ENCODE data around the gene EZH2.

EZH2 gene

DNA sequence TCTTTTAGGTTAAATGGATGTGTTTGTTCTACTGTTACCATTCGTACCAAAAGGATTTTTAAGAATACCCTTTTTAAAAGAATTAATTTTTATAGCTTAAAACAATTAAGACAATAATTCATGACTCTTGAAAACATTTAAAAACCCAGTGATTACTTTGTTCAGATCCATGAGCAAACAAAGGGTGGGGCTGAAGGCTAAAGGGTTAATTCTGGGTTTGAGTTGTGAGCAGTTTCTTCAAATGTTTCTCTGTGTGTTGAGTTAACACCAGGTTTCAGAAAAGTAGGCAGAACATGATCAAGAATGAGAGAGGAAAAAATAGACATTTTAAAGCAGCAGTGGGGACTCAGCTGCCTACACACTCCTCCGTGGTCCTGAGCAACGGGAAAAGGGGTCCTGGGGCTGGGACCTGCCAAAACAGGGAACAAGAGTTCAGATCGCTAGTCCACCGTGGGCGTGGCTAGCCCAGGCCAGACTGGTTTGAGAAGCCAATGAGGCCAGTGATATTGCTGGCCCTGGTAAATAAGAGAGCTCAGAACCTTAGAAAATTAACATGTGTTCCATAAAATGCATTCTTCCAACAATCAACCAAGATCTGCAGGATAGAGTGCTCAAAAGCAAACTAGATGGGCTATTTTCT is 14.9 kb upstream of the EZH2 start:
- DNase-seq = no peak

DNA sequence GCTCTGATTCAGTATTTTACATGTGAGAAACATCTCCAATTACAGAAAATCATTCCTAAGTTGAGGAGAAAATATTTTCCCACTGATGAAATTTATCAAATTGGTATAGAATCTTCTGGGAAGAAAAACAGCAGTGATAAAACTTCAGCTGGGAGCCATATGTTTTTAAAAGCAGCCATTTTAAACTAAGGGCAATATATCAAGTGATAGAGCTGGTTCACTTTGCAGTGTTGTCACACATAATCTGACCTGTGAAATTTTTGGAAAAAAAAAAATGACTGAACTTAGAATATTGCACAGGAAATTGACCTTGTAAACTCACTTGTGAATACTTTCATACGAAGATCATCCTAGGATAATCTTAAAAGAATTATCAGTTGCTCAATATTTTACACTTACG is 10.5 kb upstream of the EZH2 start:
- DNase-seq = no peak

DNA sequence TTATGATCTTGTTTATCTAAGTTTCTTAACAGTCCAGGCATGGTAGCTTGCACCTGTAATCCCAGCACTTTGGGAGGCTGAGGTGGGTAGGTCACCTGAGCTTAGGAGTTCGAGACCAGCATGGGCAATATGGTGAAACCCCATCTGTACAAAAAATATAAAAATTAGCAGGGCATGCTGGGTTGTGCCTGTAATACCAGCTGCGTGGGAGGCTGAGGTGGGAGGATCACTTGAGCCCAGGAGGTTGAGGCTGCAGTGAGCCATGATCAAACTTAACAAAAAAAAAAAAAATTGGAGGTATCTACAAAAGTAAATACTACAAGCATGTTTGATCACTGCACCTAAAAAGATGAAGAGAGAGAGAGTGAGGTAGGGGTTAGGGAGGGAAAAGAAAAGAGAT is 9.0 kb upstream of the EZH2 start:
- no peak for DNase-seq

DNA sequence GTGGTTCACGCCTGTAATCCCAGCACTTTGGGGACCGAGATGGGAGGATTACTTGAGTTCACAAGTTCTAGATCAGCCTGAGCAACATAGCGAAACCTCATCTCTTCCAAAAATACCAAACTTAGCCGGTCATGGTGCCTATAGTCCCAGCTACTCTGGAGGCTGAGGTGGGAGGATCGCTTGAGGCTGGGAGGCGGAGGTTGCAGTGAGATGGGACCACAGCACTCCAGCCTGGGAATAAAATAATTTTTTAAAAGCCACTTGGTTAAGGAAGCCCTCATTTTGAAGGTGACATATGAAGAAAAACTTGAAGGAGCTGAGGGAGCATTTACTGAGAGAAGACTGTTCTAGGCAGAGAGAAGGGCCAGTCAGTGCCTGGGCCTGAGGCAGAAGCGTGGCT is 4.2 kb upstream of the EZH2 start:
- DNase-seq = no peak

DNA sequence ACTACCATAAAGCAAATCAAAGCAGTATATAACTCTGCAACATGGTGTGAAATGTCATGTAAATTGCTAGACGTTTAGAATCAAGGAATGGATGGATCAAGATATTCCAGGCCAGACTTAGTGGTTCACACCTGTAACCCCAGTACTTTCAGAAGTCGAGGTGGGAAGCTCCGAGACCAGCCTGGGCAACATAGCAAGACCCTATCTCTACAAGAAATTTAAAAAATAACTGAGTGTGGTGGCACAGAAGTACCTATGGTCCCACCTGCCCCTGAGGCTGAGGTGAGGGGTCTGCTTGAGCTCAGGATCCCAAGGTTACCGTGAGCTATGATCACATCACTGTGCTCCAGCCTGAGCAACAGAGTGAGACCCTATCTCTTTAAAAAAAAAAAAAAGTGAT is 2.8 kb upstream of the EZH2 start:
- no peak for DNase-seq

DNA sequence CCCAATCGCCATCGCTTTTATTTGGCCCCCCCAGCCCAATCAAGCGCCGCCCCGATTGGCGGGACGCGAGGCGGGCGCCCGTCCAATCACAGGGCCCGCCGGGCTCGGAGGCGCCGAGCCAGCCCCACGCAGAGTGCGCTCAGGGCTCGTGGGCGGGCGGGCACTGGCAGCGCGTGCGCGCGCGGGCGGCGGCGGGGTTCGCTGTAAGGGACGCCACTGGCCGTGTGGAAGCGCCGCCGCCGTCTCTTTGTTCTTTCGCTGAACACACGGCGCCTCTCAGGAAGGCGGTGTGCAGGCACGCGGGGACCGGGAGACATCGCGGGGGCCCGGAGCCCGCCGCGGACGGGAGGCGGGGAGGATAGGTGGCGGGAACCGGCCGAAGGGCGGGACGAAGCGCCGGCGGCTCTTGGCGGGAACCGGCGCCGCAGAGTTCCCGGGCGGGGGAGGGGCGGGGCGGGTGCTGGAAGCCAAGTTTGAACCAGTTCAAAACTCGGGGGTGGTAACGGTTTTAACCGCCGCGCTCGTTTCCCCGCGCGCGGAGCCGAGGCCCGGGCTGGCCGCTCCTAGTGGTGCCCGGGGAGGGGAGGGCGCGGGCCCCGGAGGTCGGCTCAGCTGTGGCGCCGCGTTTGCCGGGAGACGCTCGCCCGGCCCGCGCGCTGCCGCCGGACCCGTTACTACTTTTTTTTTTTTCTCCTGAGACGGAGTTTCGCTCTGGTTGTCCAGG is 370 bp upstream of the EZH2 start:
- DNase-seq = peak; percentile 97 to 99 (median 99)

DNA sequence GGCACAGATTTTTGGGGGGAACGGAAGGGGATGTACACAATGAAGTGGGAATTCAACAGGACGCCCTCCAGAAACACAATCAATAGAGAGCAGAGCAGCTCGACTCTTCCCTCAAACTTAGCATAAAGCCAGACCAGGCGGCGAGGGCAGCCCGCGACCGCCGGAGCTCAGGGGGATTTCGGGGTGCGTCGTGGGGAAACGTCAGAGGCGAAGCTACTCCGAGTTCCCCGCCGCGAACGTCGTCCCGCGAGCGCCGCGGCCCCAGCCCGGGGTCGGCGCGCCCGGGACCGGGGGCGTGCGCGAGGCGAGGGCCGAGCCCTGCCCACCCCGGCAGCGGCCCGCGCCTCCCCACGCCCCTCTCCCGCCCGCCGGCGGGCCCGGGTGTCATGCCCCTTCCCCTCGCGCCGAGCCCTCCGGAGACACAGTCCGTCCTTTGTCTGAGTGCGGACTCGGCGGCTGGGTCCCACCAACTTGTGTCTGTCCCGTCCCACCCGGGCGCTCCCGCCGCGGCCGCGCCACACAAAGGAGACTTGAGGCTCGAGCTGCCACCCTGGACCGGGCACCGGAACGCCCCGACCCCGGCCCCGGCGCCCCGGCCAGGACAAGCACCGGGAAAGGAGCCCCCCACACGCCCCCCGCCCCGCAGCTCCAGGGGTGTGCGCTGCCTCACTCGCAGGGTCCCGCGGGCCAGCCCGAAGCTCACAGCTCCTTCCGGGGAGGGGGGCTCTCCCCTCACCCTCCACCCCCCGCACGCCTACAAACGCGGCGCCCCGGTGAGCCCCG is 634 bp downstream of the EZH2 start:
- peak; percentile 69 to 86 (median 74) for DNase-seq

DNA sequence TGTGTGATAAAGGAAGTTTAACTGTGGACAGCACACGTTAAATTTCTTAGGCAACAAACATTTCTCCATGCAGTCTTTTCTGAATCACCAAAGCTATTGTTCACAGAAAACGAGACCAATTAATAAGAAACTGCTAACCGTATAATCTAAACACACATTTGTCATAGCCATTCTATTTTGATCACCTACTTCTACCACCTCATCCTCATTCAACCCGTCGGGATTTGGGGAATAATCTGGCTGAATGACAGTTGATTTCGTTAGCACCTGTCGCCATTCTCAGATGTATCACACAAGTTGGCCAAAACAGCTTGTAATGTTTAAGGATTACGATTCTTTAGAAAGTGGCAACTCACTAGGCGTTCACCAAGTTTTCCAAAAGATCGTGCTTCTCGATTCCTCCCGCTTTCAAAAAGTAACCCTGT is 1.2 kb downstream of the EZH2 start:
- DNase-seq = peak; percentile 22 to 60 (median 57)

DNA sequence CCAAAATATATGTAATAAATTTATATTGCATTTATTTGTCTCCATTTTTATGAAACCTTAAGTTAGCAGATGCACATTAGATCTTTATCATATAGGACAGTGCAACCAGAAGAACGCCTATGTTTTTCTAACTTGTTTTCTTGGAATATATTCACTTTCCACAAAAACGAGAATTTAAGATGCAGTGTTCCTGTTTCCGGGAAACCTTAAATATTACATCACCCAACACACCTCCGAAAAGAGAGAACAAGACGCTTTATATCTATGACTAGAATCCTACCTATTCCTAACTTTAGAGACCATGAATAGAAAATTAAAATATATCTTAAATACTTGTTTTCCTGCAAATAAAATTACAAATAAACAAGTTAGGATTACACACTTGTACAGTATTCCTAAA is 1.9 kb downstream of the EZH2 start:
- no peak for DNase-seq

DNA sequence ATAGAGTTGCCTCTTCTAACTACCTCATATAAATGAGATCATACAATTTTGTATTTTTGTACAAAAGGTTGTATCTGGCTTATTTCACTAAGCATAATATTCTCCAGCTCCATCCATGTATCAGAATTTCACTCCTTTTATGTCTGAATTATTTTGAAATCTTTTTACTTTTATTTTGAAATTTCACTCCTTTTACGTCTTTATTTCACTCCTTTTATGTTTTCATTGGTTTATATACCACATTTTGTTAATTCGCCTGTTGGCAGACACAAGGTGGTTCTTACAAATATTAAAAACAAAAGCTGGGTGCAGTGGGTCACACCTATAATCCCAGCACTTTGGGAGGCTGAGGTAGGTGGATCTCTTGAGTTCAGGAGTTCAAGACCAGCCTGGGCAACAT is 5.8 kb downstream of the EZH2 start:
- no peak for DNase-seq

DNA sequence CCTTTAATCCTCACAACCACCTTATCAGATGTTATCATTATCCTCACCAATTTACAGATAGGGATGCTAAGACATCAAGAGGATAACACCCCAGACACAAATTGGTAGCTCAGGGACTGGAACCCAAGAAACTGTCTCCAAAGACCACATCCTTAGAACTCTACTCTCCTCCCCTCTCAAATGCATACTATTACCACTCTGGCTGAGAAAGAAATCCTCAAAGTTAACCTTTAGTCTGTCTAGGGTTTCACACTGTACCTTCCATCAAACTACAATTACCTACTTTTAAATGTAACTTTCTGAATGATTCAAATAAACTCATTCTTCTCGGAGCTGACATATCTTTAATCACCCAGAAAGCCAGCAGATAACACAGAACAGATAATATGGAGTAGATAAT is 6.6 kb downstream of the EZH2 start:
- DNase-seq = no peak

DNA sequence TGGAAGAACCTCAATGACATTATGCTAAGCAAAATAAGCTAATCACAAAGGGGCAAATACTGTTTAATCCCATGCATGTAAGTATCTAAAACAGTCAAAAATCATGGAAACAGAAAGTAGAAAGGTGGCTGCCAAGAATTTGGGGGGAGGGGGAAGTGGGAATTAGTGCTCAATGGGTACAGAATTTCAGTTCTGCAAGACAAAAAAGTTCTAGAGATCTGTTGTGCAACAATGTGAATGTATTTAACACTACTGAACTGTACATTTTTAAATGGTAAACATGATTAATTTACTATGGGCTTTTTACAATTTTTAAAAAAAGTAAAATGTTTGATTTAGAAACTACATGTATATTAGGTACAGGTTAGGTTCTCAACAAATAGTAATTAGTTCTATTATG is 11.9 kb downstream of the EZH2 start:
- peak; percentile 34 to 44 (median 37) for DNase-seq

DNA sequence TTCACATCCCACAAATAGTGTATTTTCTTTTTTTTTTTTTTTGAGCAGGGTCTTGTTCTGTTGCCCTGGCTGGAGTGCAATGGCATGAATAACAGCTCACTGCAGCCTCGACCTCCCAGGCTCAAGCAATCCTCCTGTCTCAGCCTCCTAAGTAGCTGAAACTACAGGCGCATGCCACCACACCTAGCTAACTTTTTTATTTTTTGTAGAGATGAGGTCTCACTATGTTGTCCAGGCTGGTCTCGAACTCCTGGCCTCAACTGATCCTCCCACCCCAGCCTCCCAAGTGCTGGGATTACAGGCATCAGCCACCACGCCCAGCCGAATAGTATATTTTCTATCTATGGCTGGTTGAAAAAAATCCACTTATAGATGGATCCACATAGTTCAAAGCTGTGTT is 12.5 kb downstream of the EZH2 start:
- no peak for DNase-seq

DNA sequence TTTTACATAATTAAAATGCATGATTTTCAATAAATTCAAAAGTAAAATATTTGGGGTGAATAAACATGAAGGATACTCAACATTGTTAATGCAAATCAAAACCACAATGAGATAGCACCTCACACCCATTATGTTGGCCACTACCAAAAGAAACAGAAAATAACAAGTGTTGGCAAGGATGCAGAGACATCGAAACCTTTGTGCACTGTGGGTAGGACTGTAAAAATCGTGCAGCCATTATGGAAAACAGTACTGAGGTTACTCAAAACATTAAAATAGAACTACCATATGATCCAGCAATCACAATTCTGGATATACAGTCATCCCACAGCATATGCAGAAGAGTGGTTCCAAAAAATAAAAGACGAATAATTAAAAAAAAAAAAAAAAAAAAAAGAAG is 13.1 kb downstream of the EZH2 start:
- DNase-seq = no peak

DNA sequence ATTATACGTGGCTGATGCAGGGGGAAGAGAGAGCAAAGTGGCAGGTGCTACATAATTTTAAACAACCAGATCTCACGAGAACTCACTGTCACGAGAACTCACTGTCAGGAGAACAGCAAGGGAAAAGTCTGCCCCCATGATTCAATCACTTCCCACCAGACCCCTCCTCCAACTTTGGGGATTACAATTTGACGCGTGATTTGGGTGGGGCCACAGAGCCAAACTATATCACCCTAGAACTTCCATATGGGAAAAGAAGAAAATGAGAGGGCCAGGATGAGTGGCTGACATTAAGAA is 15.8 kb downstream of the EZH2 start:
- DNase-seq = peak in 2 of 3 donors; percentile 12 to 28

DNA sequence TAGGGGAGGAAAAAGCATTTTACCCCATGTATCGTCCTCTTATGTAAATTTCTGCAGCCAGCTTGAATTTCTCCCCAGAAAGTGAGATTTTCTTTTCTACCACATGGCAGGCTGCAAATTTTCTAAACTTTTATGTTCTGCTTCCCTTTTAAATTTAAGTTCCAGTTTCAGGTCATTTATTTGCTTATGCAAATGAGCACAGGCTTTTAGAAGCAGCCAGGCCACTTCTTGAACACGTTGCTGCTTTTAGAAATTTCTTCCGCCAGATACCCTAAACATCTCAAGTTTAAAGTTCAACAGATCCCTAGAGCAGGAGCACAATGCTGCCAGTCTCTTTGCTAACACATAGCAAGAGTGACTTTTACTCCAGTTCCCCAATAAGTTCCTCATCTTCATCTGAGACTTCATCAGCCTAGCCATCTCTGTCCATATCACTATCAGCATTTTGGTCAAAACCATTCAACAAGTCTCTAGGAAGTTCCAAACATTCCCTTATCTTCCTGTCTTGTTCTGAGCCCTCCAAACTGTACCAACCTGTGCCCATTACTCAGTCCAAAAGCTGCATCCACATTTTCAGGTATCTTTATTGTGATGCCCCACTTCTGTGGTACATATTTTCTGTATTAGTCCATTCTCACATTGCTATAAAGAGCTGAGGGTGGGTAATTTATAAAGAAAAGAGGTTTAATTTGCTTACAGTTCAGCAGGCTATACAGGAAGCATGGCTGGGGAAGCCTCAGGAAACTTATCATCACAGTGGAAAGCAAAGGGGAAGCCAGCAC is 16.3 kb downstream of the EZH2 start:
- peak; percentile 36 to 64 (median 44) for DNase-seq

DNA sequence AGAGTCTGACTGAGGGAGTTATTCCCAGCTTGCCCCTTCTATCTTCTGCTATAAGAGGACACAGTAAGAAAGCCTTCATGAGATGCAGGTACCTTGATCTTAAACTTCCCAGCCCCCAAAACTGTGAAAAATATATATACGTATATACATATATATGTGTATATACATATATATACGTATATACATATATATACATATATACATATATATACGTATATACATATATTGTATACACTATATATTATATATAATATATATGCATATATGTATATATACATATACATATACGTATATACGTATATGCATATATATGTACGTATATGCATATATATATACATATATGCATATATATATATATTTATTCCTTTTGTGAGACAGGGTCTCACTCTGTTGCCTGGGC is 17.7 kb downstream of the EZH2 start:
- DNase-seq = no peak

DNA sequence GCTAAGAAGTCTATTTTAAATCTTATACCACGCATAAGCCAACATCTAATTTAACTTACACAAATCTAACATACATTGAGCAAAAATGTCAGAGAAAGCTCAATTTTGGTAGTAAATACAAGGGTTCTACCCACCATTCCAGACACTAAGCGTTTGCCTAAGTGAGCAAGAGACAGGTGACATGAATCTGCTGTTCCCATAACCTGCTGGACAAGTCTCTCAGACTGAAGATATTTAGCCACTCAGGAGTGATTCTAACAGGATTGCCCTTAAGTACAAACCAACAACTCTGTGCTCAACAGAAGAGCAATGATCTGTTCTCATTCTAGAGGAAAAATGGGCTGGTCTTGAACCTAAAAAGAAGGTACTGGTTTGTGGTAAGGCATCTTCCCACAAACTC is 18.8 kb downstream of the EZH2 start:
- DNase-seq = no peak

DNA sequence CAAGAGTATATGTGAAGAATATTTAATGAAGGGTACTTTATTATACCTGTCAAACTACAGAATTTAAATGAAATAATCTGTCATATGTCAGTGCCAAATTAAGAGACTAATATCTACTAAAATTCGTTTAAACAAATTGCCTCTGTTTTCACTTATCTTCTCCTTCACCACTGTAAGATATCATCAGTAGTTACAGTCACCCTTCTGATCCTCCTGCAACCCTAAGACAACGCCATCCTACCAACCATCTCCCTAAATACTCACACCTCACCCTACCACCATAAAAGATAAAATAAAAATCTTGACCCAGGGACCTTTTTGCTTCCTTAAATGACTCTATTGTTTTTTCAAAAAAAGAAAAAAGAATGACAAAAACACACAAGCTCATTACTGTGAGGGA is 20.8 kb downstream of the EZH2 start:
- no peak for DNase-seq

DNA sequence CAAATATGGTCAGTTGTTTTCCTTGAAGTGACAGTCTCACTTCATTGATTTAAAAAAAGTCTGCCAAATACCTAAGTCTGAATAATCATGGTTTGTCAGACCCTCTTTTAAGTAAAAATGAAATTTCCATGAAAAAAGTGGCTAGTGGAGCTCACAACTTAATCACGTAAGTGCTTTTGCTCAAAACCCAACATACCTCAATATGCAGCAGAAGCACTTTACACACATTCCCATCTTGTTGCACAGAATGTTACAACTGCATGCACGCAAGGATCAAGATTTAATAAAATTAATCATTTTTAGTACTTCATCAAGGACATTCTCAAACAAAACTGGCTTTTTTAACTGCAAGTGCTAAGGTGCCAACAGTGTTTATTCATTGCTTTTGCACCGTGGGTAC is 21.6 kb downstream of the EZH2 start:
- DNase-seq = no peak

DNA sequence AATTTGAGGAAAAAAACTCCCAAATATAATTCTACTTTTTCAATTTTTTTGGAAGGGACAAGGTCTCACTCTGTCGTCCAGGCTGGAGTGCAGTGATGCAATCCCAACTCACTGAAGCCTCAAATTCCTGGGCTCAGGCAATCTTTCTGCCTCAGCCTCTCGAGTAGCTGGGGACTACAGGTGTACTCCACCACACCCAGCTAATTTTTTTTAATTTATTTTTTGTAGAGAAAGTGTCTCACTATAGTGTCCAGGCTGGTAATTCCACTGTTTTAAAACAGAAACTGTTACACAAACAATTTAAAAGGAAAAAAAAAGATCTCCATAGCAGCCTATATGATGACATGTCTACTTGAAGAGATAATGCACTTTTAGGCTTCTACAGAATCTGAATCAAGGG is 25.6 kb downstream of the EZH2 start:
- DNase-seq = peak in 2 of 3 donors; percentile 46 to 56

DNA sequence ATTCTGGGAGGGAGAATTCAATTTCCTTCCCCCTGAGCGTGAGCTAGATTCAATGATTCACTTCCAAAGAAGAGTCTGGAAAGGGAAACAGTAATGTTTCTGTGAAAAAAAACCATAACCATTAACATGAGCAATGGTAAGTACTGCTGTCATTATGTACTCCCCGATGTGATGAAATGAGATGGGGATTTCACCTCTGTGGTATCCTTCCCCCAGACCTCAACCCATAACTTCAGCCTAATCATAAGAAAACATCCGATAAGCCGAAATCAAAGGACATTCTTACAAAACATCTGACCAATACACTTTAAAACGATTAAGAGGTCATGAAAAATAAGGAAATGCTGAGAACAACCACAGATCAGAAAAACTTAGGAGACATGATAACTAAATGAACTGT is 27.2 kb downstream of the EZH2 start:
- DNase-seq = peak; percentile 90 to 99 (median 97)

DNA sequence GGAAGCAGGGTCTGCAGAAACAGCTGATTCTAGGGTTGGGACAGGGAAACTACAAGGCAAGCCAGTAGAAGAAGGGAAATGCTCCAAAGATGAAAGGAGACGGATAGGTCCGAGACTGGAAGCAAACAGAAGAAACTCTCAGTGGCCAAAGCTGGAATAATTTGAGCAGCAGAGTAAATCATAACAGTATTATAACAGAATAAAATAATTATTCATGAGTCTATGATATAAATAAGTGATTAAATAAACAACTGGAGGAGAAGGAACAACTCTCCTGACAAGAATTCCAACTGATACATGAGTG is 27.6 kb downstream of the EZH2 start:
- DNase-seq = no peak

DNA sequence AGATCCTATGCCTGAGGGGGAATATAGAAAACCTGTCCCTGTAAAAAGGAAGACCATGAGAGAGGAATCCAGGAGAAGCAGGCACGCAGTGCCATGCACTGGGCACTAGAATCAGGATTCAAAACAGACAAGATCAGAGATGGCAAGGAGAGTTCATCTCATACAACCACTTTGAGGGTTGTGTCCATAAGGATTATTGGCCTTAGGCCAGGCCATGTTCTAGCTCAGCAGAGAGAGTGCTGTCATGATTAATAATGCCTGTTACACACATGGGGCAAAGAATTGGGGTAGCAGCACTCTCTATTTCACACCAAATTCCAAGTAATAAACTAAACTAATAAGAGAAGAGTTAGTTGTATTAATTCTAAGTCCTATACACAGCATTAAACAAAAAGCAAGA is 29.1 kb downstream of the EZH2 start:
- no peak for DNase-seq

Data from suppressor macrophage treated with lipopolysaccharide for 1 hour (primary cell).